ENCODE data around the gene VSX1.

Gene VSX1

GRCh38 chr20:25038103-25038410 lies 43.9 kb downstream of the VSX1 start:
- no peak for DNase-seq (ENCODE audit: low spot score)
- Histone ChIP-seq H2AK5ac (ENCODE audit: low read depth, low read length) (no peak overlapping the region), H3K27me3 (ENCODE audit: control insufficient read depth in 3 of 3, insufficient read depth in 3 of 3, low read depth in 1 of 3, low read length in 3 of 3) (peaks cover 0 to 2% (median 0%) of the 10 kb centered on the region in 3 experiments), H3K4me1 (ENCODE audit: control insufficient read depth in 2 of 2, insufficient read depth in 1 of 2, low read depth in 1 of 2, low read length in 2 of 2) (peaks cover 5 to 16% of the 10 kb centered on the region in 2 donors), H3K36me3 (replicated peaks in 1 of 2; ENCODE audit: control insufficient read depth in 2 of 2, insufficient read depth in 2 of 2, low read length in 2 of 2) (no peaks in the 10 kb centered on the region), H2BK12ac (ENCODE audit: low read length) (no peak overlapping the region), H3K4me2 (ENCODE audit: insufficient read depth, low read length, poor library complexity, severe bottlenecking) (no peak overlapping the region), H2BK15ac (ENCODE audit: low read length) (no peak overlapping the region), H4K8ac (ENCODE audit: low read depth, low read length) (no peak overlapping the region), H2AFZ (ENCODE audit: low read length) (no peak overlapping the region), H3K14ac (ENCODE audit: low read length) (no peak overlapping the region), H2BK5ac (ENCODE audit: low read length) (no peak overlapping the region), H3K79me1 (ENCODE audit: low read depth, low read length) (no peaks in the 10 kb centered on the region), H3K23ac (ENCODE audit: low read depth, low read length, poor library complexity) (no peak overlapping the region), H3K18ac (ENCODE audit: low read length) (no peak overlapping the region), H3K4me3 (ENCODE audit: low read length in 2 of 2) (no peak overlapping the region), H4K91ac (ENCODE audit: low read depth, low read length, poor library complexity) (no peak overlapping the region), H2BK120ac (ENCODE audit: low read depth, low read length) (no peak overlapping the region), H3K9ac (ENCODE audit: low read depth, low read length, poor library complexity) (no peak overlapping the region), H3K4ac (ENCODE audit: low read length) (no peak overlapping the region), H3K9me3 (replicated peaks in 1 of 2; ENCODE audit: control insufficient read depth in 2 of 2, insufficient read depth in 1 of 2, low read depth in 1 of 2, low read length in 2 of 2) (no peaks in the 10 kb centered on the region), H3K27ac (replicated peaks; ENCODE audit: low read length) (no peak overlapping the region)
- WGBS, 2 donors (ENCODE audit: extremely low coverage in 2 of 2, insufficient read length in 2 of 2, insufficient replicate concordance in 1 of 2) = no CpG with 5 or more reads among the region's 3 CpGs

- WGBS, 2 donors (ENCODE audit: extremely low coverage in 2 of 2, insufficient read length in 2 of 2, insufficient replicate concordance in 1 of 2) = no CpG with 5 or more reads among the region's 15 CpGs
- Histone ChIP-seq H3K27me3 (ENCODE audit: control insufficient read depth in 3 of 3, insufficient read depth in 3 of 3, low read depth in 1 of 3, low read length in 3 of 3) (peaks cover 0 to 2% (median 0%) of the 10 kb centered on the region in 3 experiments), H3K79me1 (ENCODE audit: low read depth, low read length) (no peaks in the 10 kb centered on the region), H3K27ac (replicated peaks; ENCODE audit: low read length) (no peak overlapping the region), H2AK5ac (ENCODE audit: low read depth, low read length) (no peak overlapping the region), H4K8ac (ENCODE audit: low read depth, low read length) (no peak overlapping the region), H3K4ac (ENCODE audit: low read length) (no peak overlapping the region), H3K36me3 (replicated peaks in 1 of 2; ENCODE audit: control insufficient read depth in 2 of 2, insufficient read depth in 2 of 2, low read length in 2 of 2) (no peaks in the 10 kb centered on the region), H2BK5ac (ENCODE audit: low read length) (no peak overlapping the region), H3K4me2 (ENCODE audit: insufficient read depth, low read length, poor library complexity, severe bottlenecking) (no peak overlapping the region), H2BK15ac (ENCODE audit: low read length) (no peak overlapping the region), H3K18ac (ENCODE audit: low read length) (no peak overlapping the region), H3K14ac (ENCODE audit: low read length) (no peak overlapping the region), H4K91ac (ENCODE audit: low read depth, low read length, poor library complexity) (no peak overlapping the region), H2AFZ (ENCODE audit: low read length) (no peak overlapping the region), H3K9ac (ENCODE audit: low read depth, low read length, poor library complexity) (no peak overlapping the region), H3K4me1 (ENCODE audit: control insufficient read depth in 2 of 2, insufficient read depth in 1 of 2, low read depth in 1 of 2, low read length in 2 of 2) (peaks cover 6 to 19% of the 10 kb centered on the region in 2 donors), H3K4me3 (ENCODE audit: low read length in 2 of 2) (no peak overlapping the region), H2BK12ac (ENCODE audit: low read length) (no peak overlapping the region), H3K23ac (ENCODE audit: low read depth, low read length, poor library complexity) (no peak overlapping the region), H3K9me3 (replicated peaks in 1 of 2; ENCODE audit: control insufficient read depth in 2 of 2, insufficient read depth in 1 of 2, low read depth in 1 of 2, low read length in 2 of 2) (no peaks in the 10 kb centered on the region), H2BK120ac (ENCODE audit: low read depth, low read length) (no peak overlapping the region)
- no peak for DNase-seq (ENCODE audit: low spot score)
Measured at GRCh38 chr20:25037288-25038102, 44.4 kb downstream of the VSX1 start.

GRCh38 chr20:25036331-25036936 lies 45.5 kb downstream of the VSX1 start:
- no peak overlapping the region for H2BK5ac ChIP-seq (ENCODE audit: low read length)
- H3K9me3 ChIP-seq (replicated peaks in 1 of 2; ENCODE audit: control insufficient read depth in 2 of 2, insufficient read depth in 1 of 2, low read depth in 1 of 2, low read length in 2 of 2) = peaks cover 0 to 2% of the 10 kb centered on the region in 2 donors
- no peak overlapping the region for H3K27ac ChIP-seq (replicated peaks; ENCODE audit: low read length)
- H3K18ac ChIP-seq (ENCODE audit: low read length) = no peak overlapping the region
- WGBS, 2 donors (ENCODE audit: extremely low coverage in 2 of 2, insufficient read length in 2 of 2, insufficient replicate concordance in 1 of 2) = no CpG with 5 or more reads among the region's 7 CpGs
- no peak overlapping the region for H3K4me3 ChIP-seq (ENCODE audit: low read length in 2 of 2)
- H3K14ac ChIP-seq (ENCODE audit: low read length) = no peak overlapping the region
- no peak overlapping the region for H3K4ac ChIP-seq (ENCODE audit: low read length)
- no peak overlapping the region for H3K4me2 ChIP-seq (ENCODE audit: insufficient read depth, low read length, poor library complexity, severe bottlenecking)
- H2BK12ac ChIP-seq (ENCODE audit: low read length) = no peak overlapping the region
- no peaks in the 10 kb centered on the region for H3K79me1 ChIP-seq (ENCODE audit: low read depth, low read length)
- H2AFZ ChIP-seq (ENCODE audit: low read length) = peak overlapping the region; percentile 54
- H4K8ac ChIP-seq (ENCODE audit: low read depth, low read length) = no peak overlapping the region
- H2AK5ac ChIP-seq (ENCODE audit: low read depth, low read length) = no peak overlapping the region
- no peak overlapping the region for H2BK15ac ChIP-seq (ENCODE audit: low read length)
- no peaks in the 10 kb centered on the region for H3K36me3 ChIP-seq (replicated peaks in 1 of 2; ENCODE audit: control insufficient read depth in 2 of 2, insufficient read depth in 2 of 2, low read length in 2 of 2)
- DNase-seq (ENCODE audit: low spot score) = no peak
- H3K27me3 ChIP-seq (ENCODE audit: control insufficient read depth in 3 of 3, insufficient read depth in 3 of 3, low read depth in 1 of 3, low read length in 3 of 3) = peaks cover 0 to 2% (median 0%) of the 10 kb centered on the region in 3 experiments
- no peak overlapping the region for H4K91ac ChIP-seq (ENCODE audit: low read depth, low read length, poor library complexity)
- H3K23ac ChIP-seq (ENCODE audit: low read depth, low read length, poor library complexity) = no peak overlapping the region
- no peak overlapping the region for H2BK120ac ChIP-seq (ENCODE audit: low read depth, low read length)
- H3K4me1 ChIP-seq (ENCODE audit: control insufficient read depth in 2 of 2, insufficient read depth in 1 of 2, low read depth in 1 of 2, low read length in 2 of 2) = peaks cover 11 to 27% of the 10 kb centered on the region in 2 donors
- no peak overlapping the region for H3K9ac ChIP-seq (ENCODE audit: low read depth, low read length, poor library complexity)

GRCh38 chr20:25035921-25036320 lies 46.0 kb downstream of the VSX1 start:
- Histone ChIP-seq H3K4me2 (ENCODE audit: insufficient read depth, low read length, poor library complexity, severe bottlenecking) (no peak overlapping the region), H2AFZ (ENCODE audit: low read length) (peak overlapping the region; percentile 54), H3K18ac (ENCODE audit: low read length) (no peak overlapping the region), H3K9me3 (replicated peaks in 1 of 2; ENCODE audit: control insufficient read depth in 2 of 2, insufficient read depth in 1 of 2, low read depth in 1 of 2, low read length in 2 of 2) (peaks cover 0 to 2% of the 10 kb centered on the region in 2 donors), H3K79me1 (ENCODE audit: low read depth, low read length) (no peaks in the 10 kb centered on the region), H3K4me1 (ENCODE audit: control insufficient read depth in 2 of 2, insufficient read depth in 1 of 2, low read depth in 1 of 2, low read length in 2 of 2) (peaks cover 11 to 27% of the 10 kb centered on the region in 2 donors), H3K23ac (ENCODE audit: low read depth, low read length, poor library complexity) (no peak overlapping the region), H2AK5ac (ENCODE audit: low read depth, low read length) (no peak overlapping the region), H2BK120ac (ENCODE audit: low read depth, low read length) (no peak overlapping the region), H3K27ac (replicated peaks; ENCODE audit: low read length) (no peak overlapping the region), H2BK12ac (ENCODE audit: low read length) (no peak overlapping the region), H2BK5ac (ENCODE audit: low read length) (no peak overlapping the region), H3K4ac (ENCODE audit: low read length) (no peak overlapping the region), H3K27me3 (ENCODE audit: control insufficient read depth in 3 of 3, insufficient read depth in 3 of 3, low read depth in 1 of 3, low read length in 3 of 3) (peaks cover 0 to 2% (median 0%) of the 10 kb centered on the region in 3 experiments), H4K8ac (ENCODE audit: low read depth, low read length) (no peak overlapping the region), H3K14ac (ENCODE audit: low read length) (no peak overlapping the region), H3K36me3 (replicated peaks in 1 of 2; ENCODE audit: control insufficient read depth in 2 of 2, insufficient read depth in 2 of 2, low read length in 2 of 2) (no peaks in the 10 kb centered on the region), H3K9ac (ENCODE audit: low read depth, low read length, poor library complexity) (no peak overlapping the region), H4K91ac (ENCODE audit: low read depth, low read length, poor library complexity) (no peak overlapping the region), H3K4me3 (ENCODE audit: low read length in 2 of 2) (no peak overlapping the region), H2BK15ac (ENCODE audit: low read length) (no peak overlapping the region)
- no peak for DNase-seq (ENCODE audit: low spot score)
- WGBS, 2 donors (ENCODE audit: extremely low coverage in 2 of 2, insufficient read length in 2 of 2, insufficient replicate concordance in 1 of 2) = no CpG with 5 or more reads among the region's 4 CpGs

All from neuronal stem cell (in vitro differentiated cells).